ENCODE data around the gene FRS3.

The FRS3 gene

GRCh38 chr6:41728073-41728936, 51.4 kb downstream of the FRS3 start:
- no peak for DNase-seq

GRCh38 chr6:41727705-41728072, 52.0 kb downstream of the FRS3 start:
- no peak for DNase-seq

- no peak for DNase-seq
Observed at GRCh38 chr6:41726876-41727275, 52.8 kb downstream of the FRS3 start.

GRCh38 chr6:41724586-41725501, 54.9 kb downstream of the FRS3 start:
- no peak for DNase-seq

GRCh38 chr6:41724228-41724580, 55.5 kb downstream of the FRS3 start:
- no peak for DNase-seq

DNA sequence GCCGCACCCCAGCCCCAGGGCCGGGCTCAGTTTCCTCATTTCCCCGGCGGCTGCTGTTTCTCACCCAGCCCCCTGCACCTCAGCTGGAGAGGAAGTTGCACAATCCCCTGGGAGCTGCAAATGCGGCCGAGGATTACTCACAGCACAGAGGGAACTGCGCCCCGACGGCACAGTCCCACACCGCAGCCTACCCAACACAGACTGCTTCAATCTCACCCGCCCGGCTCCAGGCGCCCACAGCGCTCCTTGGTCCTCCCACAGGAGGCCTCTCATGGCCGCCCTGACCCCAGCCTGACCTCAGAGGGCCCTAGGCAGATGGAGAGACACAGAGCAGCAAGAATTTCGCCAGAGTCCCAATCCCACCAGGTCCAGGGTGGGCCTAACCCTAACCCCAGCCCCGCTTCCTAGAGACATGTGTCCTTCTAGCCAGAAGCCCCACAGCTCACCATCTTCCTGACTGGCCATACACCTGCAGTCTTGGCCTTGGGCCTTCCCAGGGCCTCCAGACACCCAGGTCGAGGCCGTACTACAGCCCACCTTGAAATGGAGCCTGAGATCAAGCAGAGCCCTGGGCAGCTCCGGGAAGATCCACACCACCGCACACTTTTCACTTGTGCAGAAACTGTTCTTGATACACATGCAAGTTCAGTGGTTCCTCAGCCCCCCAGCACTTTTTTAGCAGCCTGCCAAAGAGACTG, 56.0 kb downstream of the FRS3 start:
- no peak for DNase-seq

DNA sequence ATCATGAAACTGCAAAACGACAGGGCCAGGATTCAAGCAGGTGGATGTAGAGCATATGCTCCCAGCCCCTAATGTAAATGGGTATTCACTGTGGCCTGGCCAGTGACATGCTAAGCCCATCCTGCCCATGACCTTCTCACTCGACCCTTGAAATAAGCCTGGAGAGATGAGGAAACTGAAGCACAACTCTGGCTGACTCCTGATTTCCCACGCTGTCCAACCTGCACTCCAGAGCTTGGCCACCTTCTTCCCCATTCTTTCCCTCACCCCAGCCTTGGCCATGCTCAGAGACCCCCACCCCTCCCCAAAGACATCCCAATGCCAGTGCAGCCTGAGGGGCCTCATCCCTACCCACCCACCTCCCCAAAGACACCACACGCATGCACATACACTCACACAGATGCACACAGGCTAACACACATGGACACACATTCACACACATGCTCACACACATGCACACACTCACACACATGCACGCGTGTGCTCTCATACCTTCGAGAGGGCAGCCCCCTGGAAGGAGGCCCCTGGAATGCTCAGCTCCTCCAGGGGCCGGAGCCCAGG, 56.7 kb downstream of the FRS3 start:
- no peak for DNase-seq

- no peak for DNase-seq
Observed at GRCh38 chr6:41721414-41721813, 58.3 kb downstream of the FRS3 start.

- DNase-seq: no peak
Observed at GRCh38 chr6:41720783-41721182, 58.9 kb downstream of the FRS3 start.

GRCh38 chr6:41720262-41720620, 59.5 kb downstream of the FRS3 start:
- no peak for DNase-seq
